HEK293 (cell line): ENCODE results near the gene GPR158.

ENCODE experiments used
- CTCF ChIA-PET: fragments of 350-600 bp; formaldehyde crosslinking; extraction: SDS; loops from one replicate; lab custom pipeline; 2021; ENCODE audit warnings: antibody characterized with exemption; lab: Yijun Ruan, JAX
- POLR2A ChIA-PET: fragments of 300-600 bp; formaldehyde crosslinking; extraction: SDS; loops from one replicate; lab custom pipeline; 2020; ENCODE audit warnings: antibody characterized with exemption, inconsistent platforms; lab: Yijun Ruan, JAX
- H3K27ac ChIP-seq: fragments of 200-500 bp; sonication (Bioruptor generic); 2 replicates; pipeline ENCODE4 v1.5.1; 2014; ENCODE audit warnings: low read depth, low read length, control low read depth, inconsistent platforms; ENCODE audit errors: extremely low read depth
- H3K36me3 ChIP-seq, 2 experiments: fragments of 200-500 bp in 1 of 2; sonication (Bioruptor generic) in 1 of 2; 1 replicate in 1 of 2; 2 replicates in 1 of 2; pipeline ENCODE4 v1.5.1; 2014 to 2017; ENCODE audit warnings: inconsistent platforms in 2 of 2, low read length in 2 of 2; ENCODE audit not compliant: control insufficient read depth in 2 of 2, insufficient read depth in 1 of 2
- H3K4me1 ChIP-seq: fragments of 200-500 bp; sonication (Bioruptor generic); 2 replicates; pipeline ENCODE4 v1.5.1; 2014; ENCODE audit warnings: mild to moderate bottlenecking, low read length, inconsistent platforms; ENCODE audit not compliant: control insufficient read depth, insufficient read depth
- H3K4me3 ChIP-seq: 2 replicates; pipeline ENCODE4 v1.5.1; 2011; ENCODE audit warnings: low read depth, mild to moderate bottlenecking, control low read depth, low read length, moderate library complexity
- H3K9me3 ChIP-seq: fragments of 200-500 bp; sonication (Bioruptor generic); 2 replicates; pipeline ENCODE4 v1.5.1; 2014; ENCODE audit warnings: low read depth, low read length, inconsistent platforms; ENCODE audit not compliant: control insufficient read depth, insufficient read depth
- EGR2 ChIP-seq: fragments of 450-650 bp; formaldehyde crosslinking; IDR thresholded peaks from 2 replicates; pipeline ENCODE4 v1.5.1; 2016; ENCODE audit warnings: low read depth, missing biosample characterization, missing genetic modification characterization
- HOXC10 ChIP-seq: sonication (generic); formaldehyde crosslinking; IDR thresholded peaks from 2 replicates; pipeline ENCODE4 v1.8.1; 2023; ENCODE audit warnings: mild to moderate bottlenecking, missing genetic modification reagents
- KLF7 ChIP-seq: fragments of 450-650 bp; formaldehyde crosslinking; IDR thresholded peaks from 2 replicates; pipeline ENCODE4 v1.5.1; 2016; ENCODE audit warnings: missing biosample characterization, missing genetic modification characterization, borderline replicate concordance
- MEIS1 ChIP-seq: sonication (generic); formaldehyde crosslinking; IDR thresholded peaks from 2 replicates; pipeline ENCODE4 v1.8.1; 2022; ENCODE audit warnings: missing genetic modification reagents, mild to moderate bottlenecking, borderline replicate concordance
- PRDM4 ChIP-seq: fragments of 450-650 bp; formaldehyde crosslinking; IDR thresholded peaks from 2 replicates; pipeline ENCODE4 v1.5.1; 2017; ENCODE audit warnings: missing biosample characterization, missing genetic modification characterization
- SCRT2 ChIP-seq: fragments of 450-650 bp; formaldehyde crosslinking; IDR thresholded peaks from 2 replicates; pipeline ENCODE4 v1.5.1; 2016; ENCODE audit warnings: missing biosample characterization, missing genetic modification characterization
- SP3 ChIP-seq: fragments of 450-650 bp; formaldehyde crosslinking; IDR thresholded peaks from 2 replicates; pipeline ENCODE4 v1.5.1; 2016; ENCODE audit warnings: missing biosample characterization, missing genetic modification characterization
- TRIM28 ChIP-seq: IDR thresholded peaks from 2 replicates; pipeline ENCODE4 v1.6.1; 2011; ENCODE audit warnings: low read length, control low read depth, borderline replicate concordance
- TSHZ1 ChIP-seq: fragments of 450-650 bp; formaldehyde crosslinking; IDR thresholded peaks from 2 replicates; pipeline ENCODE4 v1.5.1; 2016; ENCODE audit warnings: missing biosample characterization, missing genetic modification characterization, borderline replicate concordance
- WT1 ChIP-seq: fragments of 450-650 bp; formaldehyde crosslinking; IDR thresholded peaks from 2 replicates; pipeline ENCODE4 v1.5.1; 2016; ENCODE audit warnings: missing biosample characterization, missing genetic modification characterization
- YY2 ChIP-seq: fragments of 450-650 bp; formaldehyde crosslinking; IDR thresholded peaks from 2 replicates; pipeline ENCODE4 v1.5.1; 2016; ENCODE audit warnings: missing biosample characterization, missing genetic modification characterization
- ZNF112 ChIP-seq: fragments of 450-650 bp; formaldehyde crosslinking; IDR thresholded peaks from 2 replicates; pipeline ENCODE4 v1.5.0; 2017; ENCODE audit warnings: missing biosample characterization, missing genetic modification characterization
- ZNF157 ChIP-seq: fragments of 450-650 bp; formaldehyde crosslinking; IDR thresholded peaks from 2 replicates; pipeline ENCODE4 v1.5.1; 2016; ENCODE audit warnings: missing biosample characterization, missing genetic modification characterization
- ZNF223 ChIP-seq: fragments of 450-650 bp; formaldehyde crosslinking; IDR thresholded peaks from 2 replicates; pipeline ENCODE4 v1.5.1; 2016; ENCODE audit warnings: missing biosample characterization, missing genetic modification characterization
- ZNF24 ChIP-seq: fragments of 450-650 bp; formaldehyde crosslinking; IDR thresholded peaks from 2 replicates; pipeline ENCODE4 v1.5.1; 2016; ENCODE audit warnings: missing biosample characterization, missing genetic modification characterization
- ZNF350 ChIP-seq: fragments of 450-650 bp; formaldehyde crosslinking; IDR thresholded peaks from 2 replicates; pipeline ENCODE4 v1.5.0; 2017; ENCODE audit warnings: missing biosample characterization, mild to moderate bottlenecking, missing genetic modification characterization
- ZNF362 ChIP-seq: fragments of 450-650 bp; formaldehyde crosslinking; IDR thresholded peaks from 2 replicates; pipeline ENCODE4 v1.5.1; 2016; ENCODE audit warnings: missing biosample characterization, missing genetic modification characterization
- ZNF391 ChIP-seq: fragments of 450-650 bp; formaldehyde crosslinking; IDR thresholded peaks from 2 replicates; pipeline ENCODE4 v1.5.1; 2016; ENCODE audit warnings: low read depth, missing biosample characterization, missing genetic modification characterization, borderline replicate concordance
- ZNF416 ChIP-seq: fragments of 450-650 bp; formaldehyde crosslinking; IDR thresholded peaks from 2 replicates; pipeline ENCODE4 v1.5.1; 2016; ENCODE audit warnings: missing biosample characterization, missing genetic modification characterization
- ZNF488 ChIP-seq: fragments of 450-650 bp; formaldehyde crosslinking; IDR thresholded peaks from 2 replicates; pipeline ENCODE4 v1.5.1; 2016; ENCODE audit warnings: missing biosample characterization, missing genetic modification characterization
- ZNF560 ChIP-seq: fragments of 450-650 bp; formaldehyde crosslinking; IDR thresholded peaks from 2 replicates; pipeline ENCODE4 v1.5.1; 2017; ENCODE audit warnings: missing biosample characterization, missing genetic modification characterization, borderline replicate concordance
- ZNF692 ChIP-seq: fragments of 450-650 bp; formaldehyde crosslinking; IDR thresholded peaks from 2 replicates; pipeline ENCODE4 v1.5.1; 2016; ENCODE audit warnings: missing biosample characterization, missing genetic modification characterization
- ZNF701 ChIP-seq: fragments of 450-650 bp; formaldehyde crosslinking; IDR thresholded peaks from 2 replicates; pipeline ENCODE4 v1.5.1; 2016; ENCODE audit warnings: missing biosample characterization, missing genetic modification characterization

GPR158 gene

GRCh38 chr10:25629333-25629732 lies 454.5 kb downstream of the GPR158 start (continued):
- no peak for TF ChIP-seq ZNF560 (tag by site-specific recombination)
- no peak for TF ChIP-seq MEIS1 (CRISPR knock-in tag)
- TF ChIP-seq YY2 (tag by site-specific recombination) = no peak

- CTCF ChIA-PET = no interaction called here
- TF ChIP-seq ZNF157 (tag by site-specific recombination) (no peak), KLF7 (tag by site-specific recombination) (no peak), SP3 (tag by site-specific recombination) (no peak), WT1 (tag by site-specific recombination) (no peak), ZNF112 (no peak), ZNF350 (tag by site-specific recombination) (no peak), PRDM4 (tag by site-specific recombination) (no peak)
- TF ChIP-seq, all 188 proteins: peak for 0
- no peaks in the 10 kb centered on the region for H3K4me1 ChIP-seq
- no peaks in the 10 kb centered on the region for H3K36me3 ChIP-seq
- H3K4me3 ChIP-seq = no peak overlapping the region
- H3K9me3 ChIP-seq = no peaks in the 10 kb centered on the region
- POLR2A ChIA-PET = no interaction called here
- H3K27ac ChIP-seq = no peak overlapping the region
Measured at GRCh38 chr10:25631471-25631870, 456.7 kb downstream of the GPR158 start.

- Histone ChIP-seq H3K9me3 (no peaks in the 10 kb centered on the region), H3K27ac (no peak overlapping the region), H3K36me3 (no peaks in the 10 kb centered on the region), H3K4me3 (no peak overlapping the region), H3K4me1 (no peaks in the 10 kb centered on the region)
- CTCF ChIA-PET = no interaction called here
- POLR2A ChIA-PET = no interaction called here
- TF ChIP-seq SCRT2 (tag by site-specific recombination) (no peak), ZNF416 (no peak), ZNF362 (tag by site-specific recombination) (no peak), HOXC10 (CRISPR knock-in tag) (no peak), ZNF701 (no peak), ZNF24 (tag by site-specific recombination) (no peak), ZNF692 (no peak), TSHZ1 (no peak), MEIS1 (CRISPR knock-in tag) (no peak), ZNF391 (tag by site-specific recombination) (no peak), ZNF223 (tag by site-specific recombination) (no peak), EGR2 (no peak), ZNF488 (tag by site-specific recombination) (no peak), TRIM28 (no peak)
Measured at GRCh38 chr10:25632802-25633201, 458.0 kb downstream of the GPR158 start.
